GM18909 (cell line): ENCODE results near the gene TSGA10.
"Not testable (repeated sequence)": the region's sequence is repeated elsewhere in the genome, so short reads cannot be mapped to it uniquely, and the experiment has no call there.

ENCODE experiments used
- ATAC-seq: cut with Tn5 transposase; IDR thresholded peaks from one replicate; pipeline ENCODE4 v1.9.1; 2021; ENCODE audit warnings: mild to moderate bottlenecking; ENCODE audit not compliant: unreplicated experiment, poor library complexity

The TSGA10 gene

DNA sequence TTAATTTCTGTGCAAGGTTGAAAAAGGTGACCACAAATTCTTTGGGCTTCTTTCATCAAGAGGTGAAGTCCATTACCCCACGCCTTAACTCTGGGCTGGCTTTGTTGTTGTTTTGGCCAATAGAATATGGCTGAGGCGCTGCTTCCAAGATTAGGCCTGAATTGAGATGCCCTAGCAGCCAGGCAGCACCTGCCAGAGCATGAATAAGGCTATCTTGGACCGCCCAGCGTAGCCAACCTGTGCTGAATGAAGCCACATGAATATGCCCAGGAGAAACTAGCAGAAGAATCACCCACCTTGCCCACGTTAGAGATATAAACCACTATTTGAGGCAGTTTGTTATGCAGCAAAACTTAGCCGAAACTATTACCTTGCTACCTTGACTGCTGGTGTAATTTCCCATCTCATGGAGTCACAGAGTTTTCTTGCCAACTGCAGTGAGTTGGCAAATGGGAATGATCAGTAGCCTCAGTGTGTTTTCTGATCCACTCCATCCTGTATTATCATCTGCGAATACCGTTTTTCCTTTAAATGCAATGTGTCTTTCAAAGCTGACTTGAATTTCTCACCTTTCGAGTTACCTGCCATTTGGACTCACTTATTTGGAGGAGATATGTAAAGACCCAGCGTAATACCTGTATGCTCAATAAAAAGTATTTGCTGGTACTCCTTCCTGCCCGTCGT lies 679 bp downstream of the TSGA10 start:
- no peak for ATAC-seq

DNA sequence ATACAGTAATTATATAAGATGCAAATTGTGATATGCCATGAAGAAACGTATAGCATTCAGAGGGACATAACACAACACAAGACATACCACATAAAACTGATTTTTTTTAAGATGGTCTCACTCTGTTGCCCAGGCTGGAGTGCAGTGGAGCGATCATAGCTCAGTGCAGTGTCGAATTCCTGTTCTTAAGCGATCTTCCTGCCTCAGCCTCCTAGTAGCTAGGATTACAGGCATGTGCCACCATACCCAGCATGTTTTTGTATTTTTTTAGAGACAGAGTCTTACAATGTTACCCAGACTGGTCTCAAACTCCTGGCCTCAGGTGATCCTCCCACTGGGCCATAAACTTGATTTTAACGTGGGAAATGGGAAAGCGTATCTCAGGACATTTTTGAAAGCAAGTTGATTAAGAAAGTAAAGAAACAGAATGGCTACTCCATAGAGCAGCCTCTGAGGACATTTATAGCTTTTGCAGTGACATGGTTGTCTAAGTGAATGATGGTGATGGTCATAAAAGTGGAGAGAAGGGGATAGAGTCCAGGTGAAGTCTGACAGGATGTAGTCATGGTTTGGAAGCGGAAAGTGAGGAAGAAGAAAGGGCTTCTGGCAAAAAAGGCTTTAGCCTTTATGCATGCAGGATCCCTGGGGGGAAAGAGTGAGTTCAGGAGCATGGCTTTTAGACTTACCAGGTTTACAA lies 2.4 kb downstream of the TSGA10 start:
- ATAC-seq: no peak

DNA sequence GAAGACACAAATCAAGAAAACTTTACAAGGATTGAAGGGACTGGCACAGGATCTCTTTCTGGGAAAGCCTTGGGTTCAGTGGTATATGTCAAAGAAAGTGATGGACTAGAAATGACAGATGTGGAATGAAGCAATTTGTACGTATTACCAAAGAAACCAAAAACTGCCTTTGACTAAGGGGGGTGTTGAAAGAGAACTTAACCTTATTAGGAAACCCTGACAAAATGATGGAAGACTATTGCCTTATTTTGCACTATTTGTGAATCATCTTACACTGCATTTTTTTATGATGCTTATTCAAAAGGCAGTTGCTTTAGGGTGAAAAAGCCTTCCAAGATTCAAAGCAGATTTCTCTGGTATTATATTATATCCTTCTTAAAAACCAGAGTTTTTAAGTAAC lies 4.0 kb downstream of the TSGA10 start:
- ATAC-seq: no peak

DNA sequence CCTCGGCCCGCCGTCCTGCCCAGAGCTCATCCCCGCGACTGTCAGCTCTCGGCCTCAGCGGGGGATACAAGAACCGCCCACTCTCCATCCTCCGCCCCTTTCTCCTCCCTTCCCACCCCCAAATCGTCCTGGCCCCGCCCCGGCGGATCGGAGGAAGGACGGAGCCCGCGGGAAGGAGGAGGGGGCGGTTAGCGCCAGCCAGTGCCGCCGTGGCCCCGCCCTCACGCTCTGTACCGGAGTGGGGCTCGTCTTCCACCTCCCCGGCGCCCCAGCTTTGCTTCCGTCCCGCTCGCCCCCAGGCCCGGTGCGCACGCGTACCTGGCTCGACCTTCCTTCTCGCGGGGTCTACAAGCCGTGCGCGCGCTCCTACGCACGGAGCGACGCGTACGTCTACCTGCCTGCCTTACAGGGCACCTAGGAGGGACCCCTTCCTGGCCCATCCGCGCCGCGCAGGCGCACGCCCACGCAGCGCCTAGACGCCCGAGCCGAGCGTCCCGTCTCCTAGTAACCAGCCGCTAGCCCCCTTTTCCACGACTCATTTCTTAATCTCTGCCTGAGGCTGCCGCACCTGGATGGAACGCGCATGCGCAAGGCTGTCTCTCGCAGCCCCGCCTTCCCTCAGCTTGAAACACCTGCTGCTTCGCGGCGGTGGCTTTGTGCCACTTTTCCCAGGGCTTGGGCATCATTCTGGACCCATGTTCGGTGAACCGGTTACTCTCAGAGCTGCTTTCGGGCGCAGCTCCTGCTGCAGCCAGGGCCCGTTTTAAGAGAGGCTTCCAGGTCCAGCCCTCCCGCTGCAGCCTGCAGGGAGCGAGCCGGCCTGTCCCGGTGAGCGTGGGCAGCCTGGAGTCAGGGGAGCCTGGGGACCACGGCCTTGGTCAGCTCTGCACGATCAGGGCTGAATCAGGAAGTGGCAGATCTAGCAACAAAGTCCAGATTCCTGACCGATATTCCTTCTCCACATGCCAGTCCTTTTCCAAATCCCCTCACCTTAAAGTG lies 13.3 kb downstream of the TSGA10 start, which contains the start of gene C2orf15:
Gene C2orf15 (plus strand): TSS at position 598 of the 999 bp plus-strand sequence. CDS start 8,852 bp downstream, outside the sequence.
- ATAC-seq: peak; percentile 91

DNA sequence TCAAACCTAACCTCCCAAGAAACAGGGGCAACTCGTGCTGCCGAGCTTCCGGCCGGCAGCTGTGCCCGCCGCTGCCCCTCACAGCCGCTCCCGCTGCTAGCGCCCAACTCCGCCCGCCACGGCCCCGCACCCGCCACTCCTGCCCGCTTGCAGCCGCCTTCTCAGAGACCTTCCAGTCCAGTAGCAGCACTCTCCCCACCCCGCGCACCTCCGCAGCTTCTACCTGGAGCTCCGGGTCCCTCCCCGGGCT lies 14.0 kb downstream of the TSGA10 start:
- peak; percentile 43 for ATAC-seq

DNA sequence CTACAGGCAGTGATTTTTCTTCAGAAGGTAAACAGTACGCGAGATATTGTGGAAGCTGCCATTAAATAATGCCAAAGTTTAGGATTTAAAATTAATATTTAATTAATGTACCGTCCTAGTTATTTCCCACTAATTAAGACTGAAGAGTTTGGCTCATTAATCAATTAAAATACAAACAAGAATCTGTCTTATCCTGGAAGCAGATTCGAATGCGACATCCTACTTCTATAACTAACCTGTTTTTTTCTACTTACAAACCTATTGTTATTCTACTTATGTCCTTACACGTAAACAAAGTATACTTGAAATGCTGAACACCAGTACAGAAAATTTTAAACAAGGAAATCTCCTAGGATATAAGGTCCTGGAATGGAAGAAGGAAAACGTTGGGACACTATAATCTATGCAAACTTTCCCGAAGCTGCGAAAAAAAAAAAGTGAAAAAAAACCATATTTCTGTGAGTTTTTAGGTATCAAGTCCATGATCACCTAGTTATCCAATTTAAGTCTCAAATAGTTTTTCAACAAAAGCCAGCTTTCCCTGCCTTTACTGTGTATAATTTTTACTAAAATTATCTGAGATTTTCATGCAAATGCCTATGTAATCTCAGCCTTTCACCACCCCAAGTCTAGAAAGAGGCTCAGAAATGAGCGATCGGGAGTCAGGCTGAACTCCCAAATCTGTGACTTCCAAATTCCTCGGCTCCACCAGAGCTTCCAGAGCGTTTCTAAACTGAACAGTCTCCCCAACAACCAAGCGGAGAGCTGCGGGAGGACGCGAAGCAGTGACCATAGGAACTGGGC lies 14.5 kb downstream of the TSGA10 start:
- no peak for ATAC-seq

DNA sequence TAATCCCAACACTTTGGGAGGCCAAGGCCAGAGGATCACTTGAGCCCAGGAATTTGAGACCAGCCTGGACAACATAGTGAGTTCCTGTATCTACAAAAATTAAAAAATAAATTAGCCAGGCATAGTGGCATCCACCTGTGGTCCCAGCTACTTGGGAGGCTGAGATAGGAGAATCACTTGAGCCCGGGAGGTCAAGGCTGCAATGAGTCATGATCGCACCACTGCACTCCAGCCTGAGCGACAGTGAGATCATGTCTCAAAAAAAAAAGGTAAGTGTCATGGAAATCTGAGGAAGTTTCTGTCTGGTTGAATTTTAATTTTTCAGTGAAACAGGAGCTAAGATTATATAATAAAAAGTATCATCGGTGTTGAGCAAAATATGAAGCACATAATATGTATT lies 15.7 kb downstream of the TSGA10 start:
- ATAC-seq: no peak

DNA sequence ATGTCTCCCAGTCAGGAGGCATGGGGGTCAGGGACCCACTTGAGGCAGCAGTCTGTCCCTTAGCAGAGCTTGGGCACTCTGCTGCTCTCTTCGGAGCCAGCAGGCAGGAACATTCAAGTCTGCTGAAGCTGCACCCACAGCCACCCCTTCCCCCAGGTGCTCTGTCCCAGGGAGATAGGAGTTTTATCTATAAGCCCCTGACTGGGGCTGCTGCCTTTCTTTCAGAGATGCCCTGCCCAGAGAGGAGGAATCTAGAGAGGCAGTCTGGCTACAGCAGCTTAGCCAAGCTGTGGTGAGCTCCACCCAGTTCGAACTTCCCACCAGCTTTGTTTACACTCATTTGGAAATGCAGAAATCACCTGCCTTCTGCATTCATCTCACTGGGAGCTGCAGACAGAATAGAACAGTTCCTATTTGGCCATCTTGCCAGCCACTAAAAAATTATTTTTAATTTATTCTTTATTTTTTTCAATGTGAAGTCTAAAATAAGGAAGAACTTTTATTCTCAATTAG lies 19.6 kb downstream of the TSGA10 start:
- not testable (repeated sequence) for ATAC-seq

DNA sequence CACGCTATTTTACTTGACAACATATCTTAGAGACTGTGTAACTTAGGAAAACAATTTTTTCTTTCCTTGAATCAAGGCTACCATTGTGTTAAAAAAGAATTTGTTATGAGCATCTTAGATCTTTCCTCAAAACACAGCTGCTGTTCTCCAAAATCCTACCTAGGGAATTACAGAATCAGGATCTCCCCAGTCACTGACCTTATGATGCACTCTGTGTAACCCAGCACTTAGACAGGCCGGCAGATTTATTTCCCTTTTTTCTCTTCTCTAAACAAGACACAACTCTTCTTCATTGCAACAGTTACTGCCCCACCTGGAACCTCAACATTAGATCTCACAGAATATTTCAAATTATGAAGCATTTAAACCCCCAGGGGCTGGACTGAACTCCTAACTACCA lies 26.8 kb downstream of the TSGA10 start:
- no peak for ATAC-seq

DNA sequence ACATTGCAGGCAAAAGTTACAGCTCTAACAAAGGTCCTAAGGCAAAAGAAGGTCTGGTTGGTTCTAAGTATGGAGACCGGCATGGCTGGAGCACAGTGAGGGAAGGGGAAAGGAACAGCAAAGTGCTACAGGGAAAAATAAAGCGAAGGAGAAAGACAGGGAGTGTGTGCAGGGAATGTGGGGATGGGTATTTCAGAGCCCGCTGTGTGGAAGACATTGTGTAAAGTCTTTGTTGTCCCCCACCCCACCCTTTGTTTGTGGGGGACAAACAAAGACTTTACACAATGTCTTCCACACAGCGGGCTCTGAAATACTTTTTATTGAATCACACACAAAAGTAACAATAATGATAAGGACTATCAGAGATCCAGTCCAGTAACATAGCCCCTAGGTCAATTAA lies 42.1 kb downstream of the TSGA10 start:
- no peak for ATAC-seq

DNA sequence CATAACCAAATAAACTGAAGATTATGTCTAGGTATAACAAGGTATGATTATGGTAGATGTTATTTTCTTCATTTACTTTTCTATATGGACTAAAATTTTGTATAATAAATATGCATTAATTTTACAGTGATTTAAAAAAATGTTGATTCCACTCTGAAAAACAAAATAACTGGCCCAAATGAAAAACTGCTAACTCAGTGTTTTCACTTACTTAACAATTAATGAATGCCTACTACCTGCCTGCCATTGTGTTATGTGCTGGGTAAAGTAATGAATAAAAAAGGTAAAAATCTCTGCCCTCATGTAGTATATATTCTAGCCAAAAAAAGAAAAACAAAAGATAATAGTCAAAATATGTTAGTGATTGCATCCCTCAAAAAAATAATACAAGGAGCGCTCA lies 42.8 kb downstream of the TSGA10 start:
- no peak for ATAC-seq

DNA sequence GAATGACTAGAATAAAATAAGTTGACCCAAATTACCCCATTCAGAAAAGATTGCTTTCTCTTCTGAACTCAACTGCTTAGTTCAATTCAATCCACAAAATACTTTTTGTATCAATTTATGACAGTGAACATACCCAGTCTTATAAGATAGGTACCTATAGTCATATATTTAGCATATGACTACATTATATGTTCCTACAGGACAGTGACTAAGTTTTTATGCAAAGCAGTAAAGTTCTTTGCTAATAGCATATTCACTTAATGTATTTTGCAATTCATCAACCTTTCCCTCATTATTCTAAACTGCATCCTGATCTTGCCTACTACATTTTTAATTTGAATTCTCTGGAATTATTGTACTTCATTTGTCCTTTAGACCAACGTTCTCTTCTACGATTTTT lies 43.5 kb downstream of the TSGA10 start:
- no peak for ATAC-seq

DNA sequence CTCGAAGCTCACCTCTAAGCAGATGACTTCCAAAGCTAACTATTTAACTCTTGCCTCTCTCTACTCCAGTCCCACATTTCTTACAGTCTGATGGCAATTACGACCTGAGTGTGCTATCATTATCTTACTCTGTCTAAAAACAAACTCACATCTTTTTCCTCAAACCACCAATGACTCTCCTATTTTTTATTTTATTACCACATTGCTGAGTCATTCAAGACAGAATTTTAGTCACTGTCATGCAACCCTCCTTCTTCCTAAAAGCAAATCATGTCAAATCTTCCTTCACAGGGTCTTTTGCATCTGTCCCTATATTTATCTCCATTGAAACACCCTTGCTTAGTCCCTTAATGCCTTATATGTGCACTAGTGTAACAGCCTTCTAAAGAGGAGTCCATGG lies 47.8 kb downstream of the TSGA10 start:
- no peak for ATAC-seq

DNA sequence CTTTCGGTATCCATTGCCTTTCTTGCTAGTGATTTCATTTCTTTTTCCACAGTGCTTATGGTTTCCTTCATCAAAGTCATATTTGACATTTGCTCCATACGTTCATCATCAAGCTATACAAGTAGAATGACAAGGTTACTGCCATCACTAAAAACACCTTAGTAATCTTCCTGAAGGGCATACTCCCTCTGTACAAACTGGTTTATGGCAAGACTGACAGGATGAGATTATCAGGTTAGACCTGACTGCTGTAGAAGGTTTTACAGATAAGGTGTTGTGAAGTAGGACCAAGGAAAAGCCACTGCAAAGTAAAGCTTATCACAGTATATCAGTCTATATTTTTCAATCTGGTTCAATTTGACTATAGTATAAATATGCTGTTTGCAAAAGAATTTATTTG lies 50.7 kb downstream of the TSGA10 start:
- ATAC-seq: no peak

DNA sequence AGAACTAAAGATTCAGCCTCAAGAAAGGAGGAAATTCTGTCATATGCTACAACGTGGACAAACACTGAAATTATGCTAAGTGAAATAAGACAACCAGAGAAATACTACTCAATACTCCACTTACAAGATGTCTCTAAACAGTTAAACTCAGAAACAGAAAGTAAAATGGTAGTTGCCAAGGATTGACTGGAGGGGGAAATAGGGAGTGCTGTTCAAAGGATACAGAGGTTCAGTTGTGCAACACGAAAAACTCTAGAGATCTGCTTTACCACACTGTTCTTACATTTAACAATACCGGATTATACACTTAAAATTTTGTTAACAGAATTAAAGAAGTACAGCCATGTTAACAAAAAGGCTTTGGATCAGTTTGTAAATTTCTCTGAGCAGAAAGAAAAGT lies 53.0 kb downstream of the TSGA10 start:
- no peak for ATAC-seq

DNA sequence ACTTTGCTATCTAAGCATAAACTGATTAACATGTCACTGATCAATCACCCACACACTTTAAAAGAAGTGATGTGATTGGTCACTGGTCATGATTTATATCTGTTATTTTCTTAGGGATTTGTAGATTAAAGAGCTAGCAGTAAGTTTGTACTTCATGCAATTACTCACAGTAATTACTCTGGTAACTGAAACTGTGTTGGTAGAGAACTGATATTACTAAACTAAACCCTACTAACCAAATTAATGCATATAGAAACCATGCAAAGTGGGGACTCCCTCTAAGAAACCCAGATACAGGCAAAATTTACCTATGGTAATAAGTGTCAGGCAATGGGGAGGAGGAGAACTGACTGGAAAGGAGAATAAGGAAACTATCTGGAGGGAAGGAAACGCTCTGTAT lies 58.0 kb downstream of the TSGA10 start:
- ATAC-seq: no peak

DNA sequence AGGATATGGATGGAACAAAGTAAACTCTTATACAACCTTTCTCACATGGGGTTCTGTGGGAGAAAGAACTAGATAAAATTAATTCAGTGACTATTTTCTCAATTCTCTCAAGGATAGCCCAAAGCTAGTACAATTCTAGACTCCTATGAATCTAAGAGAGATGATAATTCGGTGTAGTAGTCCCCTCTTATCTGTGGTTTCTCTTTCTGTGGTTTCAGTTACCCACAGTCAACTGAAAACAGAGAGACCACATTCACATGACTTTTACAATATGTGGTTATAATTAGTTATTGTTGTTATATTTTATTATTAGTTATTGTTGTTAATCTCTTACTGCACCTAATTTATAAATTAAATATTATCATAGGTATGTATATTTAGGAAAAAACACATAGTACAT lies 66.7 kb downstream of the TSGA10 start:
- no peak for ATAC-seq

DNA sequence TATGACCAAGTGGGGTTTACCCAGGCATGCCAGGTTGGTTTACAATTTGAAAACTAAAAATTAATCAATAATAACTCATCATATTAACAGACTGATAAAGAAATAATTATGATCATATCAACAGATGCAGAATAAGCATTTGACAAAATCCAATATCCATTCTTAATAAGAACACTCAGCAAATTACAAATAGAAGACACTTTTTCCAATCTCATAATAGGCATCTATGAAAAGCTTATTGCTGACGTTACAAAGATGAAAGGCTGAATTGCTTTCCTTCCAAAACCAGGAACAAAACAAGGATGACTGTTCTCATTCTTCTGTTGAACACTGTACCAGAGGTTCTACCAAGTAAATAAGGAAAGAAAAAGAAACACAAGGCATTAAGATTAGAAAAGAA lies 68.4 kb downstream of the TSGA10 start:
- no peak for ATAC-seq

DNA sequence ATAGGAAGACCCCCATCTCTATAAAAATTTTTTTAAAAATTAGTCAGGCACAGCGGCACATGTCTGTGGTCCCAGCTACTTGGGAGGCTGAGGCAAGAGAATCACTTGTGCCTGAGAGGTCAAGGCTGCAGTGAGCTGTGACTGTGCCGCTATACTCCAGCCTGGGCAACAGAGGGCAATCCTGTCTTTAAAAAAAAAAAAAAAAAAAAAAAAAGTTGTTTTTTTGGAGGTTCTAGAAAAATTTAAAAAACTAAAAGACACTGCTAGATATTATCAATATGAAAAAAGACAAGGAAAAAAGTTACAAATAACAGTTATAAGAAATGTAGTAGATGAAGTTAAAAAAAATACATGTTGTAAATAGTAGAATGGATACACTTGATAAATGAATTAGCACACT lies 69.3 kb downstream of the TSGA10 start:
- no peak for ATAC-seq

DNA sequence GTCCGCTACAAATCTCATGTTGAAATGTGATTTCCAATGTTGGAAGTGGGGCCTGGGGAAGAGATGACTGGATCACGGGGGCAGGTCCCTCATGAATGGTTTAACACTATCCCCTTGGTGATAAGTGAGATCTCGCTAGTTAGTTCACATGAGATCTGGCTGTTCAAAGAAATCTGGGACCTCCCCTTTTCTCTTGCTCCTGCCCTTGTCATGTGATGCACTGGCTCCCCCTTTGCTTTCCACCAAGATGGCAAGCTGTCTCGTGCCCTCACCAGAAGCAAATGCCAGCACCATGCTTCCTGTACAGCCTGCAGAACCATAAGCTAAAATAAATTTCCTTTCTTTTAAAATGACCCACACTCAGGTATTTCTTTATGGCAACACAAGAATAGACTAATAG lies 70.5 kb downstream of the TSGA10 start:
- ATAC-seq: no peak
